ENCODE results near the gene ORMDL3.

The ORMDL3 gene

DNA sequence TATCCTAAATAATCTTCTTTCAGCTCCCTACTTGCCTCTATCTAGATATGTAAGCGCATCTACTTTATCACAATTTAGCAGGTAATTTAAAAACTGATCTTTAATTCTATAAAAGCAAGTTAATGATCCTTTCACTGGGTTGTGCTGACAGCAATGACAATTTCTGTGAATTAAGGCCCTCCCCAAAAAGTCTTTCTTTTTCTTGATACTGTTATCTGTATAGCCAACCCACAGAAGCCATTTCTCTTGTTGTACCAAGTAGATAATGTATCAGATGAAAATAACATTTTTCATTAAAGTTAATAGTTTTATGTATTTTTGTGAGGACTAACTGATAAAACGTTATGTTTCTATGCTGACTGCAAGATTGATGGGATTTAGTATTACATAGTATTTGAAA, 55.6 kb downstream of the ORMDL3 start:
- DNase-seq (ENCODE audit: low spot score), result no peak

Measured in AG20443 (cell line).